ENCODE measurements around the gene KIF6.

Gene KIF6

GRCh38 chr6:39452306-39453145 is 272.7 kb downstream of the KIF6 start:
- Mint-ChIP-seq H3K9me3 (peaks cover 10% of the 10 kb centered on the region), H3K27me3 (peaks cover 65% of the 10 kb centered on the region), H3K27ac (ENCODE audit: low read depth) (no peak overlapping the region), H3K36me3 (ENCODE audit: insufficient read depth) (no peaks in the 10 kb centered on the region), H3K4me3 (no peak overlapping the region), H3K4me1 (no peaks in the 10 kb centered on the region)
- ATAC-seq (replicated peaks; ENCODE audit: extremely low read depth, poor library complexity, severe bottlenecking) (no peak), DNase-seq (ENCODE audit: low spot score in 2 of 2) (no peak)

- DNase-seq (ENCODE audit: low spot score in 2 of 2) (no peak), ATAC-seq (replicated peaks; ENCODE audit: extremely low read depth, poor library complexity, severe bottlenecking) (no peak)
- Mint-ChIP-seq H3K27ac (ENCODE audit: low read depth) (no peak overlapping the region), H3K36me3 (ENCODE audit: insufficient read depth) (no peaks in the 10 kb centered on the region), H3K27me3 (peaks cover 72% of the 10 kb centered on the region), H3K4me3 (no peak overlapping the region), H3K4me1 (no peaks in the 10 kb centered on the region), H3K9me3 (peaks cover 10% of the 10 kb centered on the region)
Observed at GRCh38 chr6:39451831-39452230, 273.4 kb downstream of the KIF6 start.

- H3K27ac Mint-ChIP-seq (ENCODE audit: low read depth): no peak overlapping the region
Observed at GRCh38 chr6:39449022-39449421, 276.2 kb downstream of the KIF6 start.

GRCh38 chr6:39446909-39447308 is 278.3 kb downstream of the KIF6 start:
- ATAC-seq (replicated peaks; ENCODE audit: extremely low read depth, poor library complexity, severe bottlenecking) (no peak), DNase-seq (ENCODE audit: low spot score in 2 of 2) (no peak)
- no peak overlapping the region for H3K4me3 Mint-ChIP-seq
- no peak overlapping the region for H3K27ac Mint-ChIP-seq (ENCODE audit: low read depth)
- H3K36me3 Mint-ChIP-seq (ENCODE audit: insufficient read depth): no peaks in the 10 kb centered on the region
- H3K4me1 Mint-ChIP-seq: no peaks in the 10 kb centered on the region
- H3K9me3 Mint-ChIP-seq: no peaks in the 10 kb centered on the region
- H3K27me3 Mint-ChIP-seq: peaks cover 64% of the 10 kb centered on the region

More at GRCh38 chr6:39449022-39449421, 276.2 kb downstream of the KIF6 start:
- no peak for ATAC-seq (replicated peaks; ENCODE audit: extremely low read depth, poor library complexity, severe bottlenecking)
- DNase-seq (ENCODE audit: low spot score in 2 of 2): no peak
- Mint-ChIP-seq H3K9me3 (peaks cover 6% of the 10 kb centered on the region), H3K27me3 (peaks cover 81% of the 10 kb centered on the region), H3K4me1 (no peaks in the 10 kb centered on the region), H3K4me3 (no peak overlapping the region), H3K36me3 (ENCODE audit: insufficient read depth) (no peaks in the 10 kb centered on the region)

- DNase-seq (ENCODE audit: low spot score in 2 of 2): no peak
- Mint-ChIP-seq H3K4me1 (no peaks in the 10 kb centered on the region), H3K27ac (ENCODE audit: low read depth) (no peak overlapping the region), H3K36me3 (ENCODE audit: insufficient read depth) (no peaks in the 10 kb centered on the region), H3K27me3 (peaks cover 56% of the 10 kb centered on the region), H3K9me3 (no peaks in the 10 kb centered on the region), H3K4me3 (no peak overlapping the region)
- ATAC-seq (replicated peaks; ENCODE audit: extremely low read depth, poor library complexity, severe bottlenecking): no peak
Observed at GRCh38 chr6:39445667-39446066, 279.5 kb downstream of the KIF6 start.

GRCh38 chr6:39444479-39445019 is 280.7 kb downstream of the KIF6 start:
- Mint-ChIP-seq H3K27me3 (peaks cover 59% of the 10 kb centered on the region), H3K27ac (ENCODE audit: low read depth) (no peak overlapping the region), H3K4me1 (no peaks in the 10 kb centered on the region), H3K4me3 (no peak overlapping the region), H3K36me3 (ENCODE audit: insufficient read depth) (no peaks in the 10 kb centered on the region), H3K9me3 (no peaks in the 10 kb centered on the region)
- ATAC-seq (replicated peaks; ENCODE audit: extremely low read depth, poor library complexity, severe bottlenecking) (no peak), DNase-seq (ENCODE audit: low spot score in 2 of 2) (no peak)

GRCh38 chr6:39441986-39442385 is 283.2 kb downstream of the KIF6 start:
- Mint-ChIP-seq H3K36me3 (ENCODE audit: insufficient read depth) (no peaks in the 10 kb centered on the region), H3K27ac (ENCODE audit: low read depth) (no peak overlapping the region), H3K27me3 (peaks cover 36% of the 10 kb centered on the region), H3K9me3 (no peaks in the 10 kb centered on the region), H3K4me1 (no peaks in the 10 kb centered on the region), H3K4me3 (no peak overlapping the region)
- ATAC-seq (replicated peaks; ENCODE audit: extremely low read depth, poor library complexity, severe bottlenecking) (no peak), DNase-seq (ENCODE audit: low spot score in 2 of 2) (no peak)

- H3K9me3 Mint-ChIP-seq: no peaks in the 10 kb centered on the region
- no peak for ATAC-seq (replicated peaks; ENCODE audit: extremely low read depth, poor library complexity, severe bottlenecking)
- H3K27me3 Mint-ChIP-seq: peaks cover 34% of the 10 kb centered on the region
- no peak overlapping the region for H3K27ac Mint-ChIP-seq (ENCODE audit: low read depth)
- no peaks in the 10 kb centered on the region for H3K4me1 Mint-ChIP-seq
- H3K4me3 Mint-ChIP-seq: no peak overlapping the region
- H3K36me3 Mint-ChIP-seq (ENCODE audit: insufficient read depth): no peaks in the 10 kb centered on the region
- DNase-seq (ENCODE audit: low spot score in 2 of 2): no peak
Observed at GRCh38 chr6:39441301-39441700, 283.9 kb downstream of the KIF6 start.

- Mint-ChIP-seq H3K4me1 (no peaks in the 10 kb centered on the region), H3K27me3 (peaks cover 25% of the 10 kb centered on the region), H3K36me3 (ENCODE audit: insufficient read depth) (no peaks in the 10 kb centered on the region), H3K27ac (ENCODE audit: low read depth) (no peak overlapping the region), H3K4me3 (no peak overlapping the region), H3K9me3 (no peaks in the 10 kb centered on the region)
- ATAC-seq (replicated peaks; ENCODE audit: extremely low read depth, poor library complexity, severe bottlenecking) (no peak), DNase-seq (ENCODE audit: low spot score in 2 of 2) (no peak)
Observed at GRCh38 chr6:39440039-39440426, 285.2 kb downstream of the KIF6 start.

- no peak overlapping the region for H3K27ac Mint-ChIP-seq (ENCODE audit: low read depth)
- peaks cover 20% of the 10 kb centered on the region for H3K27me3 Mint-ChIP-seq
- no peaks in the 10 kb centered on the region for H3K36me3 Mint-ChIP-seq (ENCODE audit: insufficient read depth)
- H3K4me1 Mint-ChIP-seq: no peaks in the 10 kb centered on the region
- DNase-seq (ENCODE audit: low spot score in 2 of 2) (no peak), ATAC-seq (replicated peaks; ENCODE audit: extremely low read depth, poor library complexity, severe bottlenecking) (no peak)
- H3K9me3 Mint-ChIP-seq: no peaks in the 10 kb centered on the region
- no peak overlapping the region for H3K4me3 Mint-ChIP-seq
Observed at GRCh38 chr6:39439342-39440038, 285.7 kb downstream of the KIF6 start.

- Mint-ChIP-seq H3K36me3 (ENCODE audit: insufficient read depth) (no peaks in the 10 kb centered on the region), H3K27me3 (peaks cover 11% of the 10 kb centered on the region), H3K9me3 (no peaks in the 10 kb centered on the region), H3K4me1 (no peaks in the 10 kb centered on the region), H3K27ac (ENCODE audit: low read depth) (no peak overlapping the region), H3K4me3 (no peak overlapping the region)
- no peak for ATAC-seq (replicated peaks; ENCODE audit: extremely low read depth, poor library complexity, severe bottlenecking)
- no peak for DNase-seq (ENCODE audit: low spot score in 2 of 2)
Observed at GRCh38 chr6:39433630-39434029, 291.6 kb downstream of the KIF6 start.

- Mint-ChIP-seq H3K4me3 (no peak overlapping the region), H3K27me3 (peaks cover 11% of the 10 kb centered on the region), H3K4me1 (no peaks in the 10 kb centered on the region), H3K27ac (ENCODE audit: low read depth) (no peak overlapping the region), H3K36me3 (ENCODE audit: insufficient read depth) (no peaks in the 10 kb centered on the region), H3K9me3 (no peaks in the 10 kb centered on the region)
- ATAC-seq (replicated peaks; ENCODE audit: extremely low read depth, poor library complexity, severe bottlenecking) (no peak), DNase-seq (ENCODE audit: low spot score in 2 of 2) (no peak)
Observed at GRCh38 chr6:39432330-39433025, 292.7 kb downstream of the KIF6 start.
